Gastroesophageal sphincter (tissue), 3 donors: ENCODE results near the gene ZIC4.

Experiments used
- POLR2A ChIP-seq, 2 donors: fragments of 450-650 bp; IDR thresholded peaks; one replicate each; pipeline ENCODE4 v1.6.1; 2017; ENCODE audit warnings: antibody characterized with exemption in 2 of 2, mild to moderate bottlenecking in 2 of 2, moderate library complexity in 1 of 2
- POLR2AphosphoS5 ChIP-seq: sonication (generic); formaldehyde crosslinking; IDR thresholded peaks from one replicate; pipeline ENCODE4 v1.6.1; 2017; ENCODE audit warnings: antibody characterized with exemption
- TF ChIP-seq, protein P1 (sequence below), 4 experiments: fragments of 200-600 bp in 2 of 4; fragments of 450-650 bp in 2 of 4; sonication (generic) in 1 of 4; IDR thresholded peaks; one replicate each; pipeline ENCODE4 v1.5.1; 2017 to 2019; ENCODE audit warnings: antibody characterized with exemption in 4 of 4, mild to moderate bottlenecking in 2 of 4, moderate library complexity in 2 of 4

DNA sequence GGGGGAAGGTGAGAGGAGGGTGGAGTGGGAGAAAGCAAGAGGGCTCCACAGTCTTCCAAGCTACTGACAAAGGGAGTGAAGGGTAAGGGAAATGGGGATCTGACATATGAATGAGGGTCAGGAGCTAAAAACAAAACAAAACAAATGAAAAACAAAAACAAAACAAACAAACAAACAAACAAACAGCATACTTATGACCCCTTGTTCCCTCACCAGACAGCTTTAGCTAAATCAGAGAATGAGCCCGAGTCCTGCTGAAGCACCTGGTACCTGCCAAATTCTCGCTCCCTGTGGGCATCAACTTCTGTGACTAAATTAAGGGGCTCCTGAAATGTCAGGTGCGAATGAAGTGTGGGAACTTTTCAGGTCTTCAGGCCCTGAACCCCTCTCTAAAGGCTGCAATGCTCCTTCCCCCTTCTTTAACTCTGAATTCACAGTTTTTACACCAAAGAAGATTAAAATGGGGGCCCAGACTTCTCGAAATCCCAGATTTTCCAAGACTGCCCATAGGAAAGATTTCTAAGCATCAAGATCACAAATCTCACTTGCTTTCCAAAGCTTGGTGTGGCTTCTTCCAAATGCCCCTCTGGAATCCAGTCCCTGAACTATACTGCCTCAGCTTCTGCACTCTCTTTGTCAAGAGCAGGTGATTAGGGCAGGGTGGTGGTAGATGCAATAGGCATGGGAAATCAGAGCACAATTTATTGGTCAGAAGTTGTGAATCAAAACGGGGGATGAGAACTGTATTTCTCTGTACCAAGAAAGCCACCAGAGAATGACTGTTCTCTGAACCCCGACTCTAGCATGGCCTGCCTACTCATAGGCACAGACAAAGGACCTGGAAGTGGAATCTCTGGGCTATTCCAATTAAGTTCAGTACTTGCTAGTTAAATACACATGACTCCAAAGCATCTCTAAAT, 40.9 kb downstream of the ZIC4 start:
- TF ChIP-seq POLR2A (IDR thresholded peaks at IDR 0.05) (no peak), POLR2AphosphoS5 (no peak)
- TF ChIP-seq, protein P1, sequence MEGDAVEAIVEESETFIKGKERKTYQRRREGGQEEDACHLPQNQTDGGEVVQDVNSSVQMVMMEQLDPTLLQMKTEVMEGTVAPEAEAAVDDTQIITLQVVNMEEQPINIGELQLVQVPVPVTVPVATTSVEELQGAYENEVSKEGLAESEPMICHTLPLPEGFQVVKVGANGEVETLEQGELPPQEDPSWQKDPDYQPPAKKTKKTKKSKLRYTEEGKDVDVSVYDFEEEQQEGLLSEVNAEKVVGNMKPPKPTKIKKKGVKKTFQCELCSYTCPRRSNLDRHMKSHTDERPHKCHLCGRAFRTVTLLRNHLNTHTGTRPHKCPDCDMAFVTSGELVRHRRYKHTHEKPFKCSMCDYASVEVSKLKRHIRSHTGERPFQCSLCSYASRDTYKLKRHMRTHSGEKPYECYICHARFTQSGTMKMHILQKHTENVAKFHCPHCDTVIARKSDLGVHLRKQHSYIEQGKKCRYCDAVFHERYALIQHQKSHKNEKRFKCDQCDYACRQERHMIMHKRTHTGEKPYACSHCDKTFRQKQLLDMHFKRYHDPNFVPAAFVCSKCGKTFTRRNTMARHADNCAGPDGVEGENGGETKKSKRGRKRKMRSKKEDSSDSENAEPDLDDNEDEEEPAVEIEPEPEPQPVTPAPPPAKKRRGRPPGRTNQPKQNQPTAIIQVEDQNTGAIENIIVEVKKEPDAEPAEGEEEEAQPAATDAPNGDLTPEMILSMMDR (IDR thresholded peaks at IDR 0.05): no peak
